SKM-1 (cell line): Measurements from ENCODE around the gene ZSWIM6.

Source experiments
- DNase-seq: peaks from one replicate; lab custom pipeline; 2025; ENCODE audit not compliant: unreplicated experiment; lab: John Stamatoyannopoulos, UW

The ZSWIM6 gene

GRCh38 chr5:61357745-61358144 is 25.7 kb downstream of the ZSWIM6 start:
- DNase-seq: no peak

- DNase-seq: no peak
These were observed 30.8 kb downstream of the ZSWIM6 start for GRCh38 chr5:61362796-61363368.

GRCh38 chr5:61363401-61364114 is 31.5 kb downstream of the ZSWIM6 start:
- no peak for DNase-seq

- no peak for DNase-seq
These were observed 34.6 kb downstream of the ZSWIM6 start for GRCh38 chr5:61366497-61367240.

- no peak for DNase-seq
These were observed 38.4 kb downstream of the ZSWIM6 start for GRCh38 chr5:61370506-61370905.

GRCh38 chr5:61371474-61371873 is 39.4 kb downstream of the ZSWIM6 start:
- no peak for DNase-seq

- no peak for DNase-seq
These were observed 47.6 kb downstream of the ZSWIM6 start for GRCh38 chr5:61379677-61380076.

- DNase-seq: no peak
These were observed 49.9 kb downstream of the ZSWIM6 start for GRCh38 chr5:61381968-61382367.

- no peak for DNase-seq
These were observed 53.6 kb downstream of the ZSWIM6 start for GRCh38 chr5:61385627-61386026.

GRCh38 chr5:61386045-61386800 is 54.2 kb downstream of the ZSWIM6 start:
- DNase-seq: no peak

GRCh38 chr5:61389609-61390008 is 57.6 kb downstream of the ZSWIM6 start:
- DNase-seq: no peak

GRCh38 chr5:61394078-61394704 is 62.1 kb downstream of the ZSWIM6 start:
- DNase-seq: no peak

GRCh38 chr5:61394793-61395192 is 62.7 kb downstream of the ZSWIM6 start:
- no peak for DNase-seq

- no peak for DNase-seq
These were observed 65.2 kb downstream of the ZSWIM6 start for GRCh38 chr5:61397238-61397637.

GRCh38 chr5:61397937-61398336 is 65.9 kb downstream of the ZSWIM6 start:
- DNase-seq: no peak

- no peak for DNase-seq
These were observed 66.4 kb downstream of the ZSWIM6 start for GRCh38 chr5:61398440-61398839.

GRCh38 chr5:61399679-61400078 is 67.6 kb downstream of the ZSWIM6 start:
- DNase-seq: no peak

- no peak for DNase-seq
These were observed 69.7 kb downstream of the ZSWIM6 start for GRCh38 chr5:61401726-61402125.

GRCh38 chr5:61402244-61402823 is 70.3 kb downstream of the ZSWIM6 start:
- DNase-seq: no peak

GRCh38 chr5:61402970-61403900 is 71.2 kb downstream of the ZSWIM6 start:
- DNase-seq: no peak
